Mesenchymal stem cell (in vitro differentiated cells and primary cell): ENCODE results near the gene EDEM1. TPM values are rescaled to one million over a fixed set of nuclear protein-coding genes. Genes with fewer than 3 reads are reported as not detected.
A peak's percentile ranks its signal among the peaks of the same experiment; 100 is the strongest.

Source experiments
- DNase-seq: peaks from one replicate; pipeline ENCODE4 v3.0.0-alpha.2; 2013
- H2AFZ ChIP-seq: one replicate; pipeline ENCODE4 v1.6.1; 2013; ENCODE audit warnings: low read depth, mild to moderate bottlenecking, control low read depth, inconsistent platforms, low read length, moderate library complexity
- H2AK5ac ChIP-seq: 2 replicates; pipeline ENCODE4 v1.6.1; 2013; ENCODE audit warnings: low read length, moderate library complexity, mild to moderate bottlenecking, inconsistent platforms; ENCODE audit not compliant: severe bottlenecking
- H2BK120ac ChIP-seq: one replicate; pipeline ENCODE4 v1.6.1; 2013; ENCODE audit warnings: low read depth, mild to moderate bottlenecking, inconsistent platforms, low read length, moderate library complexity
- H2BK12ac ChIP-seq, 2 experiments: one replicate each; pipeline ENCODE4 v1.6.1; 2013; ENCODE audit warnings: inconsistent platforms in 2 of 2, low read length in 2 of 2, mild to moderate bottlenecking in 2 of 2, moderate library complexity in 2 of 2, control low read depth in 1 of 2
- H2BK15ac ChIP-seq: one replicate; pipeline ENCODE4 v1.6.1; 2013; ENCODE audit warnings: mild to moderate bottlenecking, low read depth, inconsistent platforms; ENCODE audit not compliant: poor library complexity, severe bottlenecking
- H2BK5ac ChIP-seq: 2 replicates; pipeline ENCODE4 v1.6.1; 2013; ENCODE audit warnings: low read depth, mild to moderate bottlenecking, low read length, control low read depth, inconsistent platforms; ENCODE audit not compliant: poor library complexity, severe bottlenecking
- H3K14ac ChIP-seq, 2 experiments: one replicate each; pipeline ENCODE4 v1.6.1; 2013; ENCODE audit warnings: inconsistent platforms in 2 of 2, low read length in 2 of 2, control low read depth in 1 of 2, mild to moderate bottlenecking in 1 of 2, moderate library complexity in 1 of 2
- H3K18ac ChIP-seq, 2 experiments: one replicate each; pipeline ENCODE4 v1.6.1; 2013; ENCODE audit warnings: inconsistent platforms in 2 of 2, low read length in 2 of 2, control low read depth in 1 of 2, low read depth in 1 of 2, mild to moderate bottlenecking in 1 of 2
- H3K23ac ChIP-seq, 2 experiments: one replicate each; pipeline ENCODE4 v1.6.1; 2013; ENCODE audit warnings: inconsistent platforms in 2 of 2, low read length in 2 of 2, mild to moderate bottlenecking in 2 of 2, moderate library complexity in 2 of 2, control low read depth in 1 of 2
- H3K27ac ChIP-seq: 2 replicates; pipeline ENCODE4 v1.5.1; 2013; ENCODE audit warnings: mild to moderate bottlenecking, moderate library complexity, low read length, control low read depth, inconsistent platforms; ENCODE audit not compliant: poor library complexity, severe bottlenecking
- H3K27me3 ChIP-seq, 2 experiments: 2 replicates each; pipeline versions ENCODE4 v1.6.1 to v1.7.0; 2013; ENCODE audit warnings: low read length in 2 of 2, mild to moderate bottlenecking in 2 of 2, moderate library complexity in 2 of 2, control low read depth in 1 of 2, inconsistent platforms in 1 of 2; ENCODE audit not compliant: control insufficient read depth in 1 of 2, insufficient read depth in 1 of 2
- H3K36me3 ChIP-seq, 2 experiments: 2 replicates each; pipeline versions ENCODE4 v1.6.1 to v1.7.0; 2013; ENCODE audit warnings: low read length in 2 of 2, control low read depth in 1 of 2, inconsistent platforms in 1 of 2, low read depth in 1 of 2, mild to moderate bottlenecking in 1 of 2; ENCODE audit not compliant: insufficient read depth in 2 of 2, control insufficient read depth in 1 of 2
- H3K4ac ChIP-seq, 2 experiments: one replicate each; pipeline ENCODE4 v1.6.1; 2013; ENCODE audit warnings: inconsistent platforms in 2 of 2, low read length in 2 of 2, mild to moderate bottlenecking in 2 of 2, moderate library complexity in 2 of 2, control low read depth in 1 of 2, low read depth in 1 of 2
- H3K4me1 ChIP-seq: 2 replicates; pipeline ENCODE4 v1.6.1; 2013; ENCODE audit warnings: low read depth, low read length, control low read depth; ENCODE audit not compliant: control insufficient read depth, insufficient read depth
- H3K4me2 ChIP-seq: 2 replicates; pipeline ENCODE4 v1.6.1; 2013; ENCODE audit warnings: low read length, mild to moderate bottlenecking, inconsistent platforms; ENCODE audit not compliant: poor library complexity, severe bottlenecking
- H3K4me3 ChIP-seq, 2 experiments: 2 replicates each; pipeline versions ENCODE4 v1.5.1 to v1.7.0; 2013; ENCODE audit warnings: low read length in 2 of 2, mild to moderate bottlenecking in 2 of 2, control low read depth in 1 of 2, low read depth in 1 of 2; ENCODE audit not compliant: insufficient read depth in 1 of 2
- H3K79me1 ChIP-seq: replicated peaks from 2 replicates; pipeline ENCODE4 v1.6.1; 2013; ENCODE audit warnings: mild to moderate bottlenecking, control low read depth, low read length, inconsistent platforms; ENCODE audit not compliant: poor library complexity, severe bottlenecking
- H3K9ac ChIP-seq: 2 replicates; pipeline ENCODE4 v1.7.0; 2013; ENCODE audit warnings: mild to moderate bottlenecking, low read length, moderate library complexity
- H3K9me3 ChIP-seq: 2 replicates; pipeline ENCODE4 v1.7.0; 2013; ENCODE audit warnings: mild to moderate bottlenecking, low read length; ENCODE audit not compliant: control insufficient read depth
- H4K8ac ChIP-seq: one replicate; pipeline ENCODE4 v1.6.1; 2013; ENCODE audit warnings: inconsistent platforms, mild to moderate bottlenecking, low read length, moderate library complexity
- H4K91ac ChIP-seq: one replicate; pipeline ENCODE4 v1.6.1; 2013; ENCODE audit warnings: mild to moderate bottlenecking, low read length, inconsistent platforms
- WGBS: methylation state at CpG from one replicate; pipeline ENCODE4 v1.1.7; 2013; ENCODE audit warnings: mixed read lengths; 5-methylcytosine and 5-hydroxymethylcytosine counted together
- polyA plus RNA-seq, 2 experiments: library from polyadenylated mRNA; stranded (reverse); fragments of 200-250 nt; gene quantifications; one replicate each; pipeline ENCODE4 v1.2.3, GENCODE V29; 2013

The EDEM1 gene
- polyA plus RNA-seq (2013, experiment 1 of 2), result 47.5 TPM
- polyA plus RNA-seq (2013, experiment 2 of 2), result 48.2 TPM

- Histone ChIP-seq H3K4me1 (peaks cover 7% of the 10 kb centered on the region), H2BK5ac (peak within 1 kb of the TSS; percentile 82), H3K4ac (peak within 1 kb of the TSS; percentile 97 to 99), H2BK15ac (peak within 1 kb of the TSS; percentile 80), H3K36me3 (peaks cover 7 to 28% of the 10 kb centered on the region in 2 experiments), H3K18ac (peak within 1 kb of the TSS; percentile 99), H3K4me2 (peak within 1 kb of the TSS; percentile 96), H2AK5ac (no peak within 1 kb of the TSS), H3K4me3 (peak within 1 kb of the TSS; percentile 89 to 97), H2BK120ac (peak within 1 kb of the TSS; percentile 92), H4K8ac (peak within 1 kb of the TSS; percentile 84), H3K23ac (peak within 1 kb of the TSS; percentile 87 to 100), H2BK12ac (peak within 1 kb of the TSS in 1 of 2 experiments; percentile 97), H3K27ac (peak within 1 kb of the TSS; percentile 35), H3K9me3 (no peaks in the 10 kb centered on the region), H3K14ac (peak within 1 kb of the TSS; percentile 86 to 100), H3K9ac (peak within 1 kb of the TSS; percentile 97), H4K91ac (peak within 1 kb of the TSS; percentile 73), H3K79me1 (peaks cover 4% of the 10 kb centered on the region), H3K27me3 (no peaks in the 10 kb centered on the region), H2AFZ (peak within 1 kb of the TSS; percentile 42)
- DNase-seq, result peak; percentile 95
- WGBS, result under 1% methylated on average over 55 of the region's 78 CpGs
Observed at GRCh38 chr3:5187156-5187919, at the start of gene EDEM1. TSS of gene EDEM1 (plus strand) at chr3:5187707. CDS start at chr3:5187806, 99 bp downstream.

- 97% methylated on average over 2 of the region's 5 CpGs for WGBS
- peaks cover 11% of the 10 kb centered on the region for H3K79me1 ChIP-seq
- H2BK5ac ChIP-seq, result no peak overlapping the region
- H3K4me2 ChIP-seq, result no peak overlapping the region
- no peak overlapping the region for H4K8ac ChIP-seq
- peaks cover 0 to 5% of the 10 kb centered on the region in 2 experiments for H3K36me3 ChIP-seq
- no peak overlapping the region for H3K4me3 ChIP-seq
- no peak overlapping the region for H3K23ac ChIP-seq
- H3K27me3 ChIP-seq, result no peaks in the 10 kb centered on the region
- H3K4me1 ChIP-seq, result peaks cover 6% of the 10 kb centered on the region
- H3K18ac ChIP-seq, result no peak overlapping the region
- H3K9ac ChIP-seq, result peak overlapping the region; percentile 37
- no peak overlapping the region for H3K4ac ChIP-seq
- no peak overlapping the region for H2BK15ac ChIP-seq
- no peak overlapping the region for H2BK12ac ChIP-seq
- DNase-seq, result peak; percentile 55
- H2AK5ac ChIP-seq, result no peak overlapping the region
- no peaks in the 10 kb centered on the region for H3K9me3 ChIP-seq
- H2BK120ac ChIP-seq, result no peak overlapping the region
- H3K14ac ChIP-seq, result no peak overlapping the region
- no peak overlapping the region for H3K27ac ChIP-seq
- no peak overlapping the region for H4K91ac ChIP-seq
- no peak overlapping the region for H2AFZ ChIP-seq
Observed at GRCh38 chr3:5138214-5138981, 49.1 kb upstream of the EDEM1 start.

- peaks cover 3% of the 10 kb centered on the region for H3K4me1 ChIP-seq
- no peak overlapping the region for H2AFZ ChIP-seq
- no peak overlapping the region for H2BK12ac ChIP-seq
- H3K27me3 ChIP-seq, result no peaks in the 10 kb centered on the region
- H4K91ac ChIP-seq, result no peak overlapping the region
- WGBS, result 100% methylated on average over 2 of the region's 4 CpGs
- no peak overlapping the region for H3K14ac ChIP-seq
- H4K8ac ChIP-seq, result no peak overlapping the region
- peaks cover 12% of the 10 kb centered on the region for H3K79me1 ChIP-seq
- H2BK5ac ChIP-seq, result no peak overlapping the region
- peak overlapping the region; percentile 39 for H3K9ac ChIP-seq
- no peak overlapping the region for H2BK120ac ChIP-seq
- no peak overlapping the region for H3K23ac ChIP-seq
- no peak overlapping the region for H2BK15ac ChIP-seq
- H3K4me3 ChIP-seq, result peak overlapping the region in 1 of 2 experiments; percentile 58
- H2AK5ac ChIP-seq, result no peak overlapping the region
- H3K4me2 ChIP-seq, result no peak overlapping the region
- peaks cover 0 to 5% of the 10 kb centered on the region in 2 experiments for H3K36me3 ChIP-seq
- no peak overlapping the region for H3K4ac ChIP-seq
- peaks cover 4% of the 10 kb centered on the region for H3K9me3 ChIP-seq
- no peak overlapping the region for H3K18ac ChIP-seq
- DNase-seq, result no peak
- no peak overlapping the region for H3K27ac ChIP-seq
Observed at GRCh38 chr3:5140230-5140621, 47.3 kb upstream of the EDEM1 start.

GRCh38 chr3:5140839-5141238, 46.7 kb upstream of the EDEM1 start:
- H3K4me1 ChIP-seq, result peaks cover 3% of the 10 kb centered on the region
- no peak overlapping the region for H3K4me3 ChIP-seq
- H3K18ac ChIP-seq, result no peak overlapping the region
- H2BK5ac ChIP-seq, result no peak overlapping the region
- H3K4me2 ChIP-seq, result no peak overlapping the region
- no peak overlapping the region for H3K14ac ChIP-seq
- no peak overlapping the region for H2AFZ ChIP-seq
- H3K36me3 ChIP-seq, result peaks cover 0 to 6% of the 10 kb centered on the region in 2 experiments
- no peak overlapping the region for H2BK15ac ChIP-seq
- H2BK120ac ChIP-seq, result no peak overlapping the region
- 99% methylated on average over 6 of the region's 6 CpGs for WGBS
- H3K9ac ChIP-seq, result no peak overlapping the region
- H3K9me3 ChIP-seq, result peaks cover 4% of the 10 kb centered on the region
- peaks cover 14% of the 10 kb centered on the region for H3K79me1 ChIP-seq
- no peak overlapping the region for H3K23ac ChIP-seq
- H3K27ac ChIP-seq, result no peak overlapping the region
- DNase-seq, result no peak
- no peak overlapping the region for H2BK12ac ChIP-seq
- no peaks in the 10 kb centered on the region for H3K27me3 ChIP-seq
- H4K91ac ChIP-seq, result no peak overlapping the region
- no peak overlapping the region for H3K4ac ChIP-seq
- no peak overlapping the region for H4K8ac ChIP-seq
- no peak overlapping the region for H2AK5ac ChIP-seq
